Keratinocyte (primary cell): Measurements from ENCODE around the gene SPTLC2.

Source experiments
- EZH2 ChIP-seq: IDR thresholded peaks from one replicate; pipeline ENCODE4 v1.6.1; 2012; ENCODE audit warnings: inconsistent platforms, mild to moderate bottlenecking, low read length, moderate library complexity
- TF ChIP-seq, protein P1 (sequence below), 3 experiments: IDR thresholded peaks in 1 of 3; conservative IDR thresholded peaks in 1 of 3; optimal IDR thresholded peaks in 1 of 3; 2 replicates in 2 of 3; 3 replicates in 1 of 3; pipeline versions ENCODE3 to v1.5.1; 2011; ENCODE audit warnings: low read length in 3 of 3, mild to moderate bottlenecking in 3 of 3, moderate library complexity in 2 of 3, control low read depth in 1 of 3, inconsistent platforms in 1 of 3; ENCODE audit not compliant: insufficient read depth in 2 of 3; ENCODE audit errors: extremely low read depth in 1 of 3

DNA sequence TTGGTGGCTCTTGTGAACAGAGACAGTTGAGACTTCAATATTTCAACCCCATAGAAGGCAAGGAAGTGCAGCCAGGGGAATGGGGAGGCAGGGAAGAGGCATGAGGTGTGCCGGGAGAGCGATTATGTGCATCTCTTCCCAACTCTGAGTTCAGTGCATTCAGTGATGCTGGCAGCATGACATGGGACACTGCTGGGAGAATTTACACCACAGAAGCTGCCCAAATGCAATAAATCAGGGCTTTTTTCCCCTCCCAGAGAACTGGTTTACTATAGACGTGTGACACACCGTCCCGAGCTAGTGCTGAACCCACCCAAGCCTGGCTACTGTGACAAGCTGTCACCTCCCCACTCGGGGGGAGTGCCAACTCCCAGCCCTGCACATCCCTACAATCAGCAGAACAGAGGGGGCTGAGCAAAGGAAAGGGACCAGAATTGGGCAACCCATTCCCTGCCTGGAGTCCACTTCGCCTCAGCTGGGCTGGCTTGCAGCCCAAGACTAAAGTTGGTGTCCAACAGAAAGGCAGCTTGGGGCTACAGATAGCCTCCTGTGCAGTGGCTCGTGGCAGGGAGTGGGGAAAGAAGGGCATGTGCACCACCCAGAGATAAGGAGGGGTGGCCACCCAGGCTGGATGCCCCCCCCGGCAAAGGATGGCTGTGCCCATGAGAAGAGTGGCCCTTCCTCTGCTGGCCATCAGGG, 141.8 kb downstream of the SPTLC2 start:
- TF ChIP-seq, protein P1, sequence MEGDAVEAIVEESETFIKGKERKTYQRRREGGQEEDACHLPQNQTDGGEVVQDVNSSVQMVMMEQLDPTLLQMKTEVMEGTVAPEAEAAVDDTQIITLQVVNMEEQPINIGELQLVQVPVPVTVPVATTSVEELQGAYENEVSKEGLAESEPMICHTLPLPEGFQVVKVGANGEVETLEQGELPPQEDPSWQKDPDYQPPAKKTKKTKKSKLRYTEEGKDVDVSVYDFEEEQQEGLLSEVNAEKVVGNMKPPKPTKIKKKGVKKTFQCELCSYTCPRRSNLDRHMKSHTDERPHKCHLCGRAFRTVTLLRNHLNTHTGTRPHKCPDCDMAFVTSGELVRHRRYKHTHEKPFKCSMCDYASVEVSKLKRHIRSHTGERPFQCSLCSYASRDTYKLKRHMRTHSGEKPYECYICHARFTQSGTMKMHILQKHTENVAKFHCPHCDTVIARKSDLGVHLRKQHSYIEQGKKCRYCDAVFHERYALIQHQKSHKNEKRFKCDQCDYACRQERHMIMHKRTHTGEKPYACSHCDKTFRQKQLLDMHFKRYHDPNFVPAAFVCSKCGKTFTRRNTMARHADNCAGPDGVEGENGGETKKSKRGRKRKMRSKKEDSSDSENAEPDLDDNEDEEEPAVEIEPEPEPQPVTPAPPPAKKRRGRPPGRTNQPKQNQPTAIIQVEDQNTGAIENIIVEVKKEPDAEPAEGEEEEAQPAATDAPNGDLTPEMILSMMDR (optimal IDR thresholded peaks at IDR 0.05 in 1 of 3, IDR thresholded peaks at IDR 0.05 in 1 of 3, conservative IDR thresholded peaks at IDR 0.05 in 1 of 3; ENCODE audit: extremely low read depth in 1 of 3, insufficient read depth in 2 of 3, low read length in 3 of 3) = no peak
- TF ChIP-seq EZH2 = no peak
